Esophagus muscularis mucosa (tissue), 4 donors: ENCODE results near the gene SH2D3A.

ENCODE experiments used
- CTCF ChIP-seq, 3 experiments: fragments of 200-600 bp in 2 of 3; fragments of 450-650 bp in 1 of 3; sonication (generic) in 2 of 3; IDR thresholded peaks; one replicate each; pipeline ENCODE4 v1.5.1; 2017 to 2019; ENCODE audit warnings: antibody characterized with exemption in 3 of 3, mild to moderate bottlenecking in 2 of 3, moderate library complexity in 1 of 3
- EP300 ChIP-seq: sonication (generic); formaldehyde crosslinking; IDR thresholded peaks from one replicate; pipeline ENCODE4 v1.6.1; 2017; ENCODE audit warnings: antibody characterized with exemption
- POLR2A ChIP-seq: fragments of 450-650 bp; IDR thresholded peaks from one replicate; pipeline ENCODE4 v1.6.1; 2017; ENCODE audit warnings: antibody characterized with exemption, moderate library complexity, mild to moderate bottlenecking, low read depth
- POLR2AphosphoS5 ChIP-seq, 2 donors: sonication (generic); formaldehyde crosslinking; IDR thresholded peaks; one replicate each; pipeline ENCODE4 v1.6.1; 2017; ENCODE audit warnings: antibody characterized with exemption in 2 of 2

GRCh38 chr19:6723738-6724137 is 43.5 kb downstream of the SH2D3A start:
- no peak for TF ChIP-seq CTCF (IDR thresholded peaks at IDR 0.05)
- TF ChIP-seq POLR2AphosphoS5 (IDR thresholded peaks at IDR 0.05) = no peak
- no peak for TF ChIP-seq EP300
- no peak for TF ChIP-seq POLR2A
